BJ (cell line): ENCODE measurements around the gene MAP3K1. TPM values are rescaled to one million over a fixed set of nuclear protein-coding genes. Genes with fewer than 3 reads are reported as not detected.
A peak's percentile ranks its signal among the peaks of the same experiment; 100 is the strongest.
"Not testable (repeated sequence)": the region's sequence is repeated elsewhere in the genome, so short reads cannot be mapped to it uniquely, and the experiment has no call there.

Experiments used
- CTCF ChIA-PET: fragments of 350-600 bp; formaldehyde crosslinking; extraction: SDS; loops from one replicate; lab custom pipeline; 2021; ENCODE audit warnings: antibody characterized with exemption, inconsistent platforms; lab: Yijun Ruan, JAX
- POLR2A ChIA-PET: fragments of 300-600 bp; sonication (Branson Sonifier 250); formaldehyde crosslinking; extraction: SDS; loops from one replicate; lab custom pipeline; 2021; ENCODE audit warnings: antibody characterized with exemption; lab: Charles Lee
- DNase-seq: peaks from one replicate; pipeline ENCODE4 v3.0.0-alpha.2; 2011; ENCODE audit warnings: low read depth
- H3K27me3 ChIP-seq: 2 replicates; pipeline ENCODE4 v1.6.0; 2011; ENCODE audit warnings: low read length; ENCODE audit not compliant: control insufficient read depth, insufficient read depth
- H3K36me3 ChIP-seq: 2 replicates; pipeline ENCODE4 v1.5.1; 2011; ENCODE audit warnings: low read length; ENCODE audit not compliant: control insufficient read depth, insufficient read depth
- H3K4me3 ChIP-seq: 2 replicates; pipeline ENCODE4 v1.5.1; 2011; ENCODE audit warnings: low read depth, mild to moderate bottlenecking, control low read depth, low read length
- CTCF ChIP-seq: IDR thresholded peaks from 2 replicates; pipeline ENCODE4 v1.5.1; 2011; ENCODE audit warnings: low read depth, mild to moderate bottlenecking, control low read depth, inconsistent platforms, low read length, moderate library complexity; ENCODE audit not compliant: insufficient read depth
- polyA minus RNA-seq: library from RNA; depleted of rRNA, polyadenylated mRNA; stranded (reverse); fragments of >200 nt; gene quantifications from 2 replicates; pipeline ENCODE4 v1.2.3, GENCODE V29; 2011; rRNA and poly(A)+ RNA removed
- polyA plus RNA-seq: library from polyadenylated mRNA; depleted of rRNA; stranded (reverse); fragments of >200 nt; gene quantifications from 2 replicates; pipeline ENCODE4 v1.2.3, GENCODE V29; 2011; rRNA removed

MAP3K1 gene
- polyA plus RNA-seq (4.3 and 6.9 TPM in 2 replicates), polyA minus RNA-seq (10.7 and 11.4 TPM in 2 replicates)

GRCh38 chr5:56814963-56815657 lies at the start of gene MAP3K1:
Gene MAP3K1 (plus strand): TSS chr5:56815549. CDS start chr5:56815574, 25 bp downstream.
- H3K27me3 ChIP-seq, result peaks cover 4% of the 10 kb centered on the region
- H3K4me3 ChIP-seq, result peak within 1 kb of the TSS; percentile 58
- no peak for DNase-seq
- H3K36me3 ChIP-seq, result no peaks in the 10 kb centered on the region
- TF ChIP-seq CTCF, result no peak
- CTCF ChIA-PET, result interaction anchor here (1.0 kb wide), 1 partner anchor 10 kb away, joined by 3 read pairs; no protein-coding TSS in a partner anchor
- POLR2A ChIA-PET, result interaction anchor here (0.5 kb wide), 1 partner anchor 250 kb away, joined by 5 read pairs; no protein-coding TSS in a partner anchor

GRCh38 chr5:56766926-56767325 lies 48.4 kb upstream of the MAP3K1 start:
- ChIA-PET POLR2A (no interaction called here), CTCF (no interaction called here)

GRCh38 chr5:56769875-56770604 lies 45.3 kb upstream of the MAP3K1 start:
- no peak overlapping the region for H3K4me3 ChIP-seq
- POLR2A ChIA-PET, result interaction anchor here (0.6 kb wide), 1 partner anchor 72 kb away, joined by 4 read pairs; no protein-coding TSS in a partner anchor
- peaks cover 1% of the 10 kb centered on the region; the same call in 1 of the 2 replicates for H3K27me3 ChIP-seq
- CTCF ChIA-PET, result no interaction called here
- H3K36me3 ChIP-seq, result no peaks in the 10 kb centered on the region
- DNase-seq, result no peak
- no peak for TF ChIP-seq CTCF

More at GRCh38 chr5:56766926-56767325, 48.4 kb upstream of the MAP3K1 start:
- TF ChIP-seq CTCF, result no peak
- DNase-seq, result no peak
- Histone ChIP-seq H3K27me3 (peaks cover 1% of the 10 kb centered on the region; the same call in 1 of the 2 replicates), H3K36me3 (no peaks in the 10 kb centered on the region), H3K4me3 (no peak overlapping the region)

GRCh38 chr5:56772767-56773166 lies 42.6 kb upstream of the MAP3K1 start:
- ChIA-PET CTCF (interaction anchor here (0.8 to 1.3 kb wide), 3 partner anchors 12 to 1501 kb away, joined by 3 to 4 read pairs (median 3); no protein-coding TSS in a partner anchor), POLR2A (interaction anchor here (0.6 kb wide), 1 partner anchor 19 kb away, joined by 4 read pairs; no protein-coding TSS in a partner anchor)
- H3K36me3 ChIP-seq, result no peaks in the 10 kb centered on the region
- H3K27me3 ChIP-seq, result no peaks in the 10 kb centered on the region
- DNase-seq, result no peak
- no peak overlapping the region for H3K4me3 ChIP-seq
- no peak for TF ChIP-seq CTCF

GRCh38 chr5:56774957-56775356 lies 40.4 kb upstream of the MAP3K1 start:
- Histone ChIP-seq H3K27me3 (no peaks in the 10 kb centered on the region), H3K4me3 (no peak overlapping the region), H3K36me3 (no peaks in the 10 kb centered on the region)
- DNase-seq, result no peak
- TF ChIP-seq CTCF, result no peak
- ChIA-PET POLR2A (no interaction called here), CTCF (no interaction called here)

- CTCF ChIA-PET, H3K36me3 ChIP-seq, DNase-seq, POLR2A ChIA-PET, H3K27me3 ChIP-seq, H3K4me3 ChIP-seq: not testable (repeated sequence)
Measured at GRCh38 chr5:56776212-56776846, 39.0 kb upstream of the MAP3K1 start.
